NCI-H2107 treated with DMSO at 0.1 percent for 48 hours (cell line): ENCODE data around the gene NUTM2B.
"Not testable (repeated sequence)": the region's sequence is repeated elsewhere in the genome, so short reads cannot be mapped to it uniquely, and the experiment has no call there.

Source experiments
- DNase-seq: peaks from one replicate; lab custom pipeline; 2025; ENCODE audit not compliant: unreplicated experiment; lab: John Stamatoyannopoulos, UW

Gene NUTM2B

DNA sequence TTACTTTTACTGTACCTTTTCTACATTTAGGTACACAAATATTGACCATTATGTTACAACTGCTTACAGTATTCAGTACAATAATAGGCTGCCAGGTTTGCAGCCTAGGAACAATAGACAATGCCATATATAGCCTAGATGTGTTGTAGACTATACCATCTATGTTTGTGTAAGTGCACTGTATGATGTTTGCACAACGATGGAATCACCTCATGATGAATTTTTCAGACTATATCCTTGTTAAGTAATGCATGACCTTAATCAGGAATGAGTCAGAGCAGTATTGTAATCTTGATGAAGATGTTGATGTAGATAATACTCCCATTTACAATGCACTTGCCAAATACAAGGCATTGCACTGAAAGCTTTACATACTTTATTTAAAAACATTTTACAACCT, 23.6 kb downstream of the NUTM2B start:
- not testable (repeated sequence) for DNase-seq

GRCh38 chr10:79744844-79745243, 41.8 kb downstream of the NUTM2B start:
- DNase-seq, result not testable (repeated sequence)

GRCh38 chr10:79748510-79748909, 45.5 kb downstream of the NUTM2B start:
- DNase-seq, result not testable (repeated sequence)

DNA sequence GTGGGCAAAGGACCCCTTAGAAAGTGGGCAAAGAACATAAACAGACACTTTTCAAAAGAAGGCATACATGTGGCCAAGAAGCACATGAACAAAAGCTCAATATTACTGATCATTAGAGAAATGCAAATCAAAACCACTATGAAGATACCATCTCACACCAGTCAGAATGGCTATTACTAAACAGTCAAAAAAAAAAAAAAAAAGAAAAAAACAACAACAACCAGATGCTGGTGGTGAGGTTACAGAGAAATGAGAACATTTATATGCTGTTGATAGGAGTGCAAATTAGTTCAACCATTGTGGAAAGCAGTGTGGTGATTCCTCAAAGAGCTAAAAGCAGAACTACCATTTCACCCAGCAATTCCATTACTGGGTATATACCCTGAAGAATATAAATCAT, 50.6 kb downstream of the NUTM2B start:
- not testable (repeated sequence) for DNase-seq

DNA sequence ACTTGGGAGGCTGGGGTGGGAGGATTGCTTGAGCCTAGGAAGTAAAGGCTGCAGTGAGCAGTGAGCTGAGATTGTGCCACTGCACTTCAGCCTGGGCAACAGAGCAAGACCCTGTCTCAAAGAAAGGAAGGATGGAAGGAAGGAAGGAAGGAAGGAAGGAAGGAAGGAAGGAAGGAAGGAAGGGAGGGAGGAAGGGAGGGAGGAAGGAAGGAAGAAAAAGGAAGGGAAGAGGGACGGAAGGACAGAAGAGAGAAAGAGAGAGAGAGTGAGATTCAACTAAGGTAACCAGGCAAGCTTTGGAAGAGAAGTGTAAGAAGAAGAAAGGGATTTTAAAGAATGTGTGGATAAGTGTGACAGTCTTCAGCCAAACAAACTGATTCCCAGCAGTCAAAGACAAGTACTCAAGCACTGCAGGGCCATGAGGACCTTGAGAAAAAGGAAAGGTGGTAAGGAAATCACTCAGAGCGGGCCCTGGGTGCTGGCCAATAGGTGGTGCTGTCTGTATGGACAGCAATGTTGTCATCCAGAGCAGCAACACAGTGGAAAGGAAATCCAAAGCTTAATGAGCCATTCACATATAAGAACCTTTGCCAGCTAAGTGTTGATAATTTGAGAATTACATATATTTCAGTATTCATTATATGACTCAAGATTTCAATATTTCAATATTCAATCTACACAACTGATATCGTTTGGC, 55.4 kb downstream of the NUTM2B start:
- not testable (repeated sequence) for DNase-seq
